Activated CD8-positive, alpha-beta memory T cell treated with anti-CD3 and anti-CD28 coated beads for 36 hours (primary cell): Measurements from ENCODE around the gene KIF24. TPM values are rescaled to one million over a fixed set of nuclear protein-coding genes. Genes with fewer than 3 reads are reported as not detected.
"Not testable (repeated sequence)": the region's sequence is repeated elsewhere in the genome, so short reads cannot be mapped to it uniquely, and the experiment has no call there.

Experiments
- CTCF ChIA-PET: fragments of 350-600 bp; sonication (Branson Sonifier 250); formaldehyde crosslinking; loops from one replicate; lab custom pipeline; 2021; ENCODE audit warnings: antibody characterized with exemption; lab: Charles Lee
- POLR2A ChIA-PET: fragments of 350-600 bp; sonication (Branson Sonifier 250); formaldehyde crosslinking; loops from one replicate; lab custom pipeline; 2021; ENCODE audit warnings: antibody characterized with exemption; lab: Charles Lee
- total RNA-seq, 2 experiments: library from RNA; stranded (reverse); gene quantifications; one replicate each; pipeline ENCODE4 v1.2.3, GENCODE V29; 2021

KIF24 gene
- total RNA-seq: 1 to 10 TPM; 7.1 to 7.2 TPM

GRCh38 chr9:34328987-34329832 lies at the start of gene KIF24, which contains the start of gene NUDT2:
Gene KIF24 (minus strand): TSS chr9:34329268. CDS start chr9:34311346, 17,922 bp downstream.
Gene NUDT2 (plus strand): TSS chr9:34329569. CDS start chr9:34339040, 9,471 bp downstream.
- ChIA-PET POLR2A (no interaction called here), CTCF (no interaction called here)

- ChIA-PET CTCF (interaction anchor here (0.7 to 2.2 kb wide), 11 partner anchors 14 to 611 kb away, joined by 3 to 8 read pairs (median 3); partner anchors contain the start of genes DNAI1, DNAJB5 and FAM219A), POLR2A (no interaction called here)
These were observed 49.5 kb upstream of the KIF24 start for GRCh38 chr9:34378376-34379060.

GRCh38 chr9:34377404-34377746 lies 48.3 kb upstream of the KIF24 start:
- POLR2A ChIA-PET: no interaction called here
- CTCF ChIA-PET: interaction anchor here (0.5 to 1.0 kb wide), 4 partner anchors 11 to 56 kb away, joined by 3 to 7 read pairs (median 4); no protein-coding TSS in a partner anchor

GRCh38 chr9:34376596-34377403 lies 47.7 kb upstream of the KIF24 start, which contains the start of gene MYORG:
Gene MYORG (minus strand): TSS chr9:34376898. CDS start chr9:34372943, 3,955 bp downstream.
- ChIA-PET CTCF (interaction anchor here (0.6 to 1.6 kb wide), 4 partner anchors 12 to 288 kb away, joined by 3 to 5 read pairs (median 3); no protein-coding TSS in a partner anchor), POLR2A (interaction anchor here (0.6 to 1.0 kb wide), 3 partner anchors 30 to 328 kb away, joined by 3 to 4 read pairs (median 3); partner anchors contain the start of gene UBAP2)

- CTCF ChIA-PET: interaction anchor here (0.6 to 1.6 kb wide), 2 partner anchors 123 to 289 kb away, joined by 3 read pairs; no protein-coding TSS in a partner anchor
- POLR2A ChIA-PET: interaction anchor here (1.0 kb wide), 1 partner anchor 327 kb away, joined by 3 read pairs; the partner anchor contains the start of gene UBAP2
These were observed 47.0 kb upstream of the KIF24 start for GRCh38 chr9:34375901-34376595.

- CTCF ChIA-PET: interaction anchor here (0.6 to 0.8 kb wide), 2 partner anchors 8 to 122 kb away, joined by 3 read pairs; no protein-coding TSS in a partner anchor
- POLR2A ChIA-PET: no interaction called here
These were observed 46.0 kb upstream of the KIF24 start for GRCh38 chr9:34374905-34375552.

- ChIA-PET POLR2A (no interaction called here), CTCF (interaction anchor here (1.6 kb wide), 1 partner anchor 40 kb away, joined by 4 read pairs; no protein-coding TSS in a partner anchor)
These were observed 45.3 kb upstream of the KIF24 start for GRCh38 chr9:34374339-34374738.

- CTCF ChIA-PET: interaction anchor here (1.6 kb wide), 1 partner anchor 40 kb away, joined by 4 read pairs; no protein-coding TSS in a partner anchor
These were observed 44.7 kb upstream of the KIF24 start for GRCh38 chr9:34373749-34374148.

GRCh38 chr9:34372467-34373011 lies 43.5 kb upstream of the KIF24 start:
- CTCF ChIA-PET: interaction anchor here (0.6 to 1.1 kb wide), 2 partner anchors 15 to 97 kb away, joined by 3 to 5 read pairs; no protein-coding TSS in a partner anchor
- POLR2A ChIA-PET: no interaction called here

More at GRCh38 chr9:34373749-34374148, 44.7 kb upstream of the KIF24 start:
- POLR2A ChIA-PET: no interaction called here

GRCh38 chr9:34371886-34372466 lies 42.9 kb upstream of the KIF24 start:
- POLR2A ChIA-PET: no interaction called here
- CTCF ChIA-PET: interaction anchor here (1.1 kb wide), 1 partner anchor 15 kb away, joined by 3 read pairs; no protein-coding TSS in a partner anchor

GRCh38 chr9:34370970-34371880 lies 42.2 kb upstream of the KIF24 start:
- POLR2A ChIA-PET: no interaction called here
- CTCF ChIA-PET: no interaction called here

- ChIA-PET CTCF (no interaction called here), POLR2A (no interaction called here)
These were observed 41.4 kb upstream of the KIF24 start for GRCh38 chr9:34370335-34370969.

- ChIA-PET POLR2A (no interaction called here), CTCF (interaction anchor here (0.6 kb wide), 1 partner anchor 25 kb away, joined by 4 read pairs; no protein-coding TSS in a partner anchor)
These were observed 40.6 kb upstream of the KIF24 start for GRCh38 chr9:34369636-34370035.

- POLR2A ChIA-PET: not testable (repeated sequence)
- CTCF ChIA-PET: interaction anchor here (0.6 kb wide), 1 partner anchor 26 kb away, joined by 4 read pairs; no protein-coding TSS in a partner anchor
These were observed 39.7 kb upstream of the KIF24 start for GRCh38 chr9:34368796-34369195.

GRCh38 chr9:34367751-34368410 lies 38.8 kb upstream of the KIF24 start:
- POLR2A ChIA-PET, CTCF ChIA-PET: not testable (repeated sequence)
